HG02981 (cell line): ENCODE data around the gene DNAH2.
"Not testable (repeated sequence)": the region's sequence is repeated elsewhere in the genome, so short reads cannot be mapped to it uniquely, and the experiment has no call there.

ENCODE experiments used
- ATAC-seq: cut with Tn5 transposase; IDR thresholded peaks from one replicate; pipeline ENCODE4 v1.9.1; 2021; ENCODE audit warnings: mild to moderate bottlenecking, moderate library complexity; ENCODE audit not compliant: unreplicated experiment

The DNAH2 gene

GRCh38 chr17:7774055-7774521, 56.5 kb downstream of the DNAH2 start:
- ATAC-seq = no peak

- no peak for ATAC-seq
Measured at GRCh38 chr17:7775051-7775450, 57.5 kb downstream of the DNAH2 start.

- no peak for ATAC-seq
Measured at GRCh38 chr17:7777017-7777416, 59.5 kb downstream of the DNAH2 start.

GRCh38 chr17:7780736-7781135, 63.2 kb downstream of the DNAH2 start:
- ATAC-seq = no peak

- no peak for ATAC-seq
Measured at GRCh38 chr17:7781429-7781828, 63.9 kb downstream of the DNAH2 start.

GRCh38 chr17:7782240-7782639, 64.7 kb downstream of the DNAH2 start:
- no peak for ATAC-seq

- no peak for ATAC-seq
Measured at GRCh38 chr17:7786866-7787265, 69.3 kb downstream of the DNAH2 start.

GRCh38 chr17:7789131-7789530, 71.6 kb downstream of the DNAH2 start:
- ATAC-seq = no peak

- ATAC-seq = no peak
Measured at GRCh38 chr17:7790150-7790549, 72.6 kb downstream of the DNAH2 start.

- no peak for ATAC-seq
Measured at GRCh38 chr17:7792611-7793010, 75.1 kb downstream of the DNAH2 start.

- no peak for ATAC-seq
Measured at GRCh38 chr17:7794075-7794663, 76.6 kb downstream of the DNAH2 start.

- no peak for ATAC-seq
Measured at GRCh38 chr17:7797976-7798375, 80.4 kb downstream of the DNAH2 start.

GRCh38 chr17:7798839-7799238, 81.3 kb downstream of the DNAH2 start:
- ATAC-seq = no peak

GRCh38 chr17:7803981-7804380, 86.4 kb downstream of the DNAH2 start:
- ATAC-seq = no peak

- no peak for ATAC-seq
Measured at GRCh38 chr17:7806587-7806986, 89.0 kb downstream of the DNAH2 start.

GRCh38 chr17:7807206-7807605, 89.7 kb downstream of the DNAH2 start:
- no peak for ATAC-seq

GRCh38 chr17:7809086-7809790, 91.7 kb downstream of the DNAH2 start:
- ATAC-seq = no peak

GRCh38 chr17:7809791-7810343, 92.3 kb downstream of the DNAH2 start:
- ATAC-seq = not testable (repeated sequence)

GRCh38 chr17:7811251-7811650, 93.7 kb downstream of the DNAH2 start:
- no peak for ATAC-seq

- no peak for ATAC-seq
Measured at GRCh38 chr17:7814969-7815368, 97.4 kb downstream of the DNAH2 start.

GRCh38 chr17:7816926-7817642, 99.5 kb downstream of the DNAH2 start:
- ATAC-seq = no peak

- no peak for ATAC-seq
Measured at GRCh38 chr17:7817643-7817964, 100.1 kb downstream of the DNAH2 start.
